Activated T-cell treated with anti-CD3 and anti-CD28 coated beads, Interleukin-2, amount 50 U/mL, for 24 hours (primary cell): ENCODE results near the gene SERPINA3.

Experiments used
- DNase-seq: peaks from one replicate; pipeline ENCODE4 v3.0.0-alpha.2; 2020
- H3K27ac Mint-ChIP-seq: 2 replicates; pipeline ENCODE4 v1.8.0; 2020; ENCODE audit warnings: mild to moderate bottlenecking, mixed read lengths
- H3K27me3 Mint-ChIP-seq: 2 replicates; pipeline ENCODE4 v1.8.0; 2020; ENCODE audit warnings: mixed read lengths
- H3K36me3 Mint-ChIP-seq: 2 replicates; pipeline ENCODE4 v1.8.0; 2020; ENCODE audit warnings: low read depth, mixed read lengths
- H3K4me1 Mint-ChIP-seq: 2 replicates; pipeline ENCODE4 v1.8.0; 2020; ENCODE audit warnings: low read depth, mixed read lengths
- H3K4me3 Mint-ChIP-seq: 2 replicates; pipeline ENCODE4 v1.8.0; 2020; ENCODE audit warnings: mild to moderate bottlenecking, moderate library complexity, mixed read lengths
- H3K9me3 Mint-ChIP-seq: 2 replicates; pipeline ENCODE4 v1.8.0; 2020; ENCODE audit warnings: mixed read lengths

Gene SERPINA3

DNA sequence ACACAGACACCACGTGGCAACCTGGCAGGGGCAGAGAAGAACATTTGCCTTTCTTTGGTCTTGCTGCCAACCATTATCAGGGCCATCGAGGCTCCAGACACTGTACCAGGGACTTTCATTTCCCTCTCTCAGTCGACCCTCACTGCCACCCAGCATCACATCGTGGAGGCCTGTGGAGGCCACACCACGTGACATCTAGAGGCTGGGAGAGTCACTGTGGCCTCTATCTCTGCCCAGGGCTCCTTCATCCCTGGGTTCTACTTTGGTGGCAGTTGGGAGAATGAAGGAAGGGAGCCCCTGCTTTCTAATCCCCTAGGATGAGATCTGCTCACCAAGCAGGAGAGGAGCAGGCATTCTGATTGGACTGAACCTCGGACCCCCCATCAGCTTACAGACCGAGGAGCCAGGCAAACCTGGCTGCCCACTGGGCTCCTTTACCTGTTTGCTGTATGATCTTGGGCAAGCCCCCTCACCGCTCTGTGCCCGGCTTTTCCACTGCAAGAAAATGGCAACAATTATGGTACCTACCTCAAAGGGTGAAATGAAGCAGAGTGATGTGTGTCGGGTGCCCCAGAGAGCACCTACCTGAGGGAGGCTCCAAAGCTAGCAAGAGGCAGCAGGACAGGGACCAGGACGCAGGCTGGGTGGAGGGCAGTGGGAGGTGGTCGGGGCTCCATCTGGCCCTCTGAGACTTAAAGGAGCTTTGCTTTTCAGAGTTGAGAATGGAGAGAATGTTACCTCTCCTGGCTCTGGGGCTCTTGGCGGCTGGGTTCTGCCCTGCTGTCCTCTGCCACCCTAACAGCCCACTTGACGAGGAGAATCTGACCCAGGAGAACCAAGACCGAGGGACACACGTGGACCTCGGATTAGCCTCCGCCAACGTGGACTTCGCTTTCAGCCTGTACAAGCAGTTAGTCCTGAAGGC, 1.8 kb downstream of the SERPINA3 start:
- Mint-ChIP-seq H3K27me3 (no peaks in the 10 kb centered on the region), H3K36me3 (no peaks in the 10 kb centered on the region), H3K4me1 (no peaks in the 10 kb centered on the region), H3K9me3 (peaks cover 18% of the 10 kb centered on the region), H3K27ac (no peak overlapping the region), H3K4me3 (no peak overlapping the region)
- DNase-seq, result no peak

GRCh38 chr14:94614802-94615201, 2.6 kb downstream of the SERPINA3 start:
- Mint-ChIP-seq H3K36me3 (no peaks in the 10 kb centered on the region), H3K27me3 (no peaks in the 10 kb centered on the region), H3K27ac (no peak overlapping the region), H3K9me3 (peaks cover 20% of the 10 kb centered on the region), H3K4me3 (no peak overlapping the region), H3K4me1 (no peaks in the 10 kb centered on the region)
- no peak for DNase-seq

- H3K27me3 Mint-ChIP-seq, result peaks cover 4% of the 10 kb centered on the region
- no peaks in the 10 kb centered on the region for H3K4me1 Mint-ChIP-seq
- H3K4me3 Mint-ChIP-seq, result no peak overlapping the region
- no peak for DNase-seq
- H3K36me3 Mint-ChIP-seq, result no peaks in the 10 kb centered on the region
- no peak overlapping the region for H3K27ac Mint-ChIP-seq
- H3K9me3 Mint-ChIP-seq, result peaks cover 20% of the 10 kb centered on the region
Observed at GRCh38 chr14:94615254-94615653, 3.1 kb downstream of the SERPINA3 start.

GRCh38 chr14:94615823-94616570, 3.8 kb downstream of the SERPINA3 start:
- Mint-ChIP-seq H3K27ac (no peak overlapping the region), H3K4me3 (no peak overlapping the region), H3K9me3 (peaks cover 20% of the 10 kb centered on the region), H3K27me3 (peaks cover 9% of the 10 kb centered on the region), H3K36me3 (no peaks in the 10 kb centered on the region), H3K4me1 (no peaks in the 10 kb centered on the region)
- DNase-seq, result no peak

DNA sequence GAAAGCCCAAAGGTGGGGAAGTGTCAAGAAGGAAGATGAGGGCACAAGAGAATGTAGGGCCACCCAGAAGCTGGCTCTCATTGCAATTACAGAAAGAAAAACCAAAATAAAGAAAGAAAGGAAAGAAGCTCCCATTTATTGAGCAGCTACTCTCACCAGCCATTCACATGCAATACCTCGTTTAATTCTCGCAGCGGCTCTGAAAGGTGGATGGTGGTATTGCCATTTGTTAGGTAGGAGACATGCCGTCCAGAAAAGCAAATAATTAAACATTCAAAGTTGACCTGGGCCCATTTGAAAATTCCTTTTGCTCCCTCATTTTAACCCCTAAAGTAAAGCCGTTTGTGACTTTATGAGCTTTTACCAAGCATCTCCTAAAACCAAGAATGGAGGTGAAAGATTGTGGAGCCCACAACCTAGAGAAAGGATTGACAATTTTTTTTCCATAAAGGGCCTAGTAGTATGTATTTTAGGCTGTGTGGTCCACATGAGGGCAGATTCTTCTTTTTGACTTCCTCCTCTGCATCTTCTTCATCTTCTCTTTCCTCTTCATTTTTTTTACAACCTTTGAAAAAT, 5.3 kb downstream of the SERPINA3 start:
- Mint-ChIP-seq H3K27ac (no peak overlapping the region), H3K9me3 (peaks cover 20% of the 10 kb centered on the region), H3K27me3 (peaks cover 16% of the 10 kb centered on the region), H3K36me3 (no peaks in the 10 kb centered on the region), H3K4me3 (no peak overlapping the region), H3K4me1 (no peaks in the 10 kb centered on the region)
- DNase-seq, result no peak

DNA sequence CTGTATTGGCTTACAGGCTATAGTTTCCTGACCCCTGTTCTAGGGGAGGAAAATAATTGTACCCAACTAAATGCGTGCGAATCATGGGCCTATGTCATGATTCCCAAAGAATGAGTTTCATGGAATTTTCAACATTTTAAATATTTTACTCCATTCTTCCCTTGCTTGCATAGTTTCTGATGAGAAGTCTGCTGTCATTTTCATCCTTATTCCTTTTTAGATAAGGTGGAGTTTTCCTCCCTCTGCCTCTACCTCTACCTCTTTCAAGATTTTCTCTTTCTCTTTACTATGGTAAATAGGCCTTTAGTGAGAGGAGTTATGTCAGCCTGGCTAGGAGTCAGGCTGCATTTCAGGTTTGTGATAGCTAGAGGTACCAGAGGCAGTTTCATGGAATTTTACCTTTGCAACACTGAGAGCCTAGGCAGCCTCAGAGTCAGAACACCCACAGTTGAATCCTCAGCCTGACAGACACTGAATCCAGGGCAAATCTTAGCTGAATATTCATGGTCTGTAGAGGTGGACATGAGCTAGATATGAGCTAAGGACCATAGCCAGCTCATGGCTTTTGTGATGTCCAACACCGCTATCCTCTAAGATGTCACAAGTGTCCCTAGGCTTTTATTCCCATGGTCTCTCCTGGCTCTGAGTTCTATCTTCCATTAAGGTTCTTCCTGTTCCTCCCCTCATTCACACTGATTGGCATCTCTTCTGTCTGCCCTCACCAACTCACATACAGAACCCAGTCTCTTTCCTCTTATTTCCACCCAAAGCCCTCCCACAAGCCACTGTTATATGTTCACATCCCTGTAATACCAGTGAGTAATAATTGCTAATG, 6.0 kb downstream of the SERPINA3 start:
- Mint-ChIP-seq H3K4me3 (no peak overlapping the region), H3K36me3 (no peaks in the 10 kb centered on the region), H3K27me3 (peaks cover 16% of the 10 kb centered on the region), H3K4me1 (no peaks in the 10 kb centered on the region), H3K9me3 (peaks cover 20% of the 10 kb centered on the region), H3K27ac (no peak overlapping the region)
- no peak for DNase-seq

DNA sequence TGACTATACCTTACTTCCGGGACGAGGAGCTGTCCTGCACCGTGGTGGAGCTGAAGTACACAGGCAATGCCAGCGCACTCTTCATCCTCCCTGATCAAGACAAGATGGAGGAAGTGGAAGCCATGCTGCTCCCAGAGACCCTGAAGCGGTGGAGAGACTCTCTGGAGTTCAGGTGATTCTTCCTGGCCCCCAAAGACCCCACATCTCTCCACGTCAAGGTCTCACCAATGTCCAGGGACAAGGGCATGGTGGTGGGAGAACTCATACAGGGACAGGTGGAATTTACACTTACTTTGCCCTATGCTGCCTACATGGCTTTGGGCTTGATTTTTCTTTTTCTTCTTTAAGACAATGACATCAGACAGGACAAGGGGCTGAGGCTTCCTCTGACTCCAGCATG, 7.1 kb downstream of the SERPINA3 start:
- H3K9me3 Mint-ChIP-seq, result peaks cover 20% of the 10 kb centered on the region
- no peak overlapping the region for H3K4me3 Mint-ChIP-seq

GRCh38 chr14:94620597-94620996, 8.4 kb downstream of the SERPINA3 start:
- no peaks in the 10 kb centered on the region for H3K36me3 Mint-ChIP-seq
- H3K27ac Mint-ChIP-seq, result no peak overlapping the region
- H3K27me3 Mint-ChIP-seq, result peaks cover 16% of the 10 kb centered on the region
- peaks cover 20% of the 10 kb centered on the region for H3K9me3 Mint-ChIP-seq
- no peak overlapping the region for H3K4me3 Mint-ChIP-seq
- H3K4me1 Mint-ChIP-seq, result no peaks in the 10 kb centered on the region
- DNase-seq, result no peak

More for the DNA sequence above, 7.1 kb downstream of the SERPINA3 start:
- Mint-ChIP-seq H3K27me3 (peaks cover 16% of the 10 kb centered on the region), H3K27ac (no peak overlapping the region), H3K4me1 (no peaks in the 10 kb centered on the region), H3K36me3 (no peaks in the 10 kb centered on the region)
- no peak for DNase-seq

DNA sequence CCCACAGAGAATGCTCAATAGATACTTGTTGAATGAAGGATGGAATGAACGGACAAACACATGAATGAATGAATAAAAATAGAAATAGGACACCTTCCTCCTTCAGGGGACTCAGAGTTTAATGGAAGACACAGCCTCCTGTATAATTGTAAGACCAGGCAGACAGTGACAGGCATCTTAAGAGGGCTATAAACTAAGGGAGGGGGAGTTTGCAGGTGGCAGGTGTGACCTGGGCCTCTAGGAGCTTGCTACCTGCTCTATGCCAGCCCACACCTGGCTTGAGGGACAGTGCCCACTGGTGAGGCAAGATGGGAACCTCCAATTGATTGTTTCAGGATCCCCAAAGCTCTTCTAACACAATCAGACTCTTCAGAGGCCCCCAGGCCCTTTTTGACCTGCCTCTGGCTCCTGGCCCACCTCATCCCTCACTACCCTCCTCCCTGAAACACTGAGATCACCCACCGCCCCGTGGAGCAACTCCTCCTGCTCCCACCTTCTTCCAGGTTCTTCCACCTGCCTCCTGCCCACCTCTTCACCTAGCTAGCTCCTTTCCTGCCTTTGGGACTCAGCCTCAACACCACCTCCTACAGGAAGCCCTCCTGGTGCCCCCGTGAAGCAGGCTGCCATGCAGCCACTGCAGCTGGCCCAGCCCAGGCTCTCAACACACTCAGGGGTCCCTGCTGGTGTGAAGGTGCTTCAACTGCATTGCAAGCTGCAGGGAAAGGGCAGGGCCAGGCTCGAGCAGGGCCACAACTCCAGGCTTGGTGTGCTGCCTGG, 9.4 kb downstream of the SERPINA3 start:
- Mint-ChIP-seq H3K9me3 (peaks cover 20% of the 10 kb centered on the region), H3K4me1 (no peaks in the 10 kb centered on the region), H3K27ac (no peak overlapping the region), H3K36me3 (no peaks in the 10 kb centered on the region), H3K27me3 (peaks cover 16% of the 10 kb centered on the region), H3K4me3 (no peak overlapping the region)
- DNase-seq, result no peak

GRCh38 chr14:94622653-94623421, 10.6 kb downstream of the SERPINA3 start:
- H3K27ac Mint-ChIP-seq, result no peak overlapping the region
- H3K4me3 Mint-ChIP-seq, result no peak overlapping the region
- H3K4me1 Mint-ChIP-seq, result no peaks in the 10 kb centered on the region
- no peaks in the 10 kb centered on the region for H3K36me3 Mint-ChIP-seq
- H3K9me3 Mint-ChIP-seq, result peaks cover 12% of the 10 kb centered on the region
- H3K27me3 Mint-ChIP-seq, result peaks cover 18% of the 10 kb centered on the region
- DNase-seq, result no peak

DNA sequence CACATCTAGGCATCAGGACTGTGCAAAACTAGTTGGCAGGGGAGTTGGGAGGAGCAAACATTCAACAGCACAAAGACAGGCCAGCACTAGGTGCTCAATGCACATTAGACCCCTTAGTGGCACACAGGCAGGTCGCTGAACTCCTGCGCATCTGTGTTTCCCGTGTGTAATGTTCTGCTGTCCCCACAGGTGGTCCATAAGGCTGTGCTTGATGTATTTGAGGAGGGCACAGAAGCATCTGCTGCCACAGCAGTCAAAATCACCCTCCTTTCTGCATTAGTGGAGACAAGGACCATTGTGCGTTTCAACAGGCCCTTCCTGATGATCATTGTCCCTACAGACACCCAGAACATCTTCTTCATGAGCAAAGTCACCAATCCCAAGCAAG, 11.2 kb downstream of the SERPINA3 start:
- peaks cover 18% of the 10 kb centered on the region for H3K27me3 Mint-ChIP-seq
- DNase-seq, result no peak
- H3K4me1 Mint-ChIP-seq, result no peaks in the 10 kb centered on the region
- H3K9me3 Mint-ChIP-seq, result peaks cover 7% of the 10 kb centered on the region
- no peaks in the 10 kb centered on the region for H3K36me3 Mint-ChIP-seq
- H3K4me3 Mint-ChIP-seq, result no peak overlapping the region
- H3K27ac Mint-ChIP-seq, result no peak overlapping the region

GRCh38 chr14:94623856-94624499, 11.8 kb downstream of the SERPINA3 start:
- H3K9me3 Mint-ChIP-seq, result peaks cover 2% of the 10 kb centered on the region
- no peaks in the 10 kb centered on the region for H3K4me1 Mint-ChIP-seq
- no peak overlapping the region for H3K27ac Mint-ChIP-seq
- DNase-seq, result no peak
- H3K27me3 Mint-ChIP-seq, result peaks cover 18% of the 10 kb centered on the region
- no peak overlapping the region for H3K4me3 Mint-ChIP-seq
- H3K36me3 Mint-ChIP-seq, result no peaks in the 10 kb centered on the region
